ENCODE results near the gene FRS3. TPM values are rescaled to one million over a fixed set of nuclear protein-coding genes. Genes with fewer than 3 reads are reported as not detected.
"Not testable (repeated sequence)": the region's sequence is repeated elsewhere in the genome, so short reads cannot be mapped to it uniquely, and the experiment has no call there.

The FRS3 gene
- total and polyA plus RNA-seq, 5 experiments from 2014 or later, result 0.91 to 7.6 (median 2.8) TPM

DNA sequence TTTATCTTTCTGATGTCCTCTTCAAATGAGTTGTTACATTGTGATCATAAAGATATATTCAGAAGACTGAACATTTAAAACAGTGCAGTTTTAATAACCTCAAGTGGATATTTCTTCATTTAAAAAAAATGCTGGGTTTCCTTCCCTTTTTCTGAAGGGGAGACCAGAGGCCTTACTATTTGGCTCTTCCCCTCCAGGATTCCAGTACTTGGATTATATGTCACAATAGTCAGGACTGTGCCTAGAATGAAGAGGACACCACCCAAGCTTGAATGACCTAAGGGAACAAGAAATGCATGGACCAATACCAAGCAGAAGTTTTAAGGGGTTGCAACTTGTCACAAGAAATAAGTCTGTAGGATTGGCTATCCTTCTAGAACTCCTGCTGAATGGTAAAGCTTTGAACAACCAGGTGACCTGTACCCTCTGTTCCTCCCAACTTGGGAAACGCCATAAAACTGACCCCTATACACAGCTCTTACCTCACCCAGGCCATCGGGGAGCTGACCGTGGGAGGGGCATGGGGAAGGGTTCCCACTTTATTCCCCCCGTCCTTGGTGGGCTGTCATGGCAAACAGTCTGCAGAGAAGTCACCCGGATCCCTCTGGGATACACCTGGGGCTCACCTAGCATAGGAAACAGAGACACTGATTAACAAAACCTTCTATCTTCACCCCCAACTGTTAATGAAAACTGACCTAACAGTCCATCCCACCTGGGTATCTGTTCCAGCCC lies 2.0 kb downstream of the FRS3 start:
- Mint-ChIP-seq H3K27ac (no peak overlapping the region), H3K4me1 (peaks cover 10 to 25% (median 21%) of the 10 kb centered on the region in 4 donors), H3K9me3 (no peaks in the 10 kb centered on the region), H3K27me3 (peaks cover 0 to 11% (median 0%) of the 10 kb centered on the region in 5 donors), H3K4me3 (peak overlapping the region in 4 of 10 donors; percentile 27 to 93 (median 76)), H3K36me3 (peaks cover 0 to 35% (median under 1%) of the 10 kb centered on the region in 3 donors)
- POLR2A ChIA-PET, result interaction anchor here (1.4 kb wide), 1 partner anchor 9 kb away, joined by 5 read pairs; the partner anchor contains the start of gene TOMM6
- no peak for ATAC-seq
- DNase-seq, result no peak

DNA sequence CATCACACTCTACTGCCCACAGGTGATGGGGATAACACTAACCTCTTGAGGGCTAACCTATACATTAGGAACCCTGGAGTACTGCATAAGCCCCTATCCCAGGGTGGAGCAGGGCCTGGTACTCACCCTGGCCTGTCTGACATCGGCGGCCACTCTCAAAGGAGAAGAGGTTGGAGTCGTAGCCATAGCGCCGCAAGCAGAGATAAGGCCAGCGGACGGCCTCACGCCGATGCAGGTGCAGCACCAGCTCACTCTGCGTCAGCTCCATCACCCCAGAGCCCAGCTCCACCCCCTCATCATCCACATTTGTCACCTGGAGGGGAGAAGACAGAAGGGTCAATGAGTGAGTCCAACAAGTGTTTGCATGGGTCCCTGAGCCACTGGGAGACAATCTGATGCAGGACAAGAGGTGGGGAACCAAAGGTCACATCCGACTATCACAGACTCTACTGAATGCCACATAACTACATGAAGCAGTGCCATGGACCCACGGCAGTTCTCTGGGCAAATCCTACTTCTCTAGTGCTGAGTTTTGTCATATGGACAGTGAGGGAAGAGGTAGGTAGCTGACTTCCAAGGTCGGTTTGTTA lies 4.3 kb downstream of the FRS3 start:
- ATAC-seq, result no peak
- POLR2A ChIA-PET, result no interaction called here
- H3K27me3 Mint-ChIP-seq, result peaks cover 0 to 2% (median 0%) of the 10 kb centered on the region in 5 donors
- no peak for DNase-seq
- no peak overlapping the region for H3K4me3 Mint-ChIP-seq
- H3K9me3 Mint-ChIP-seq, result no peaks in the 10 kb centered on the region
- H3K36me3 Mint-ChIP-seq, result peaks cover 0 to 58% (median 5%) of the 10 kb centered on the region in 3 donors
- H3K27ac Mint-ChIP-seq, result no peak overlapping the region
- H3K4me1 Mint-ChIP-seq, result peaks cover 6 to 18% (median 15%) of the 10 kb centered on the region in 4 donors

GRCh38 chr6:41774841-41775240 lies 4.9 kb downstream of the FRS3 start:
- ATAC-seq (no peak), DNase-seq (no peak)
- no peak overlapping the region for H3K27ac Mint-ChIP-seq
- no peak overlapping the region for H3K4me3 Mint-ChIP-seq
- H3K27me3 Mint-ChIP-seq, result peaks cover 0 to under 1% (median 0%) of the 10 kb centered on the region in 5 donors
- no peaks in the 10 kb centered on the region for H3K9me3 Mint-ChIP-seq
- peaks cover 0 to 63% (median 5%) of the 10 kb centered on the region in 3 donors for H3K36me3 Mint-ChIP-seq
- H3K4me1 Mint-ChIP-seq, result peaks cover 6 to 15% (median 11%) of the 10 kb centered on the region in 4 donors
- POLR2A ChIA-PET, result no interaction called here

GRCh38 chr6:41771058-41771983 lies 8.4 kb downstream of the FRS3 start:
- H3K27me3 Mint-ChIP-seq, result no peaks in the 10 kb centered on the region
- no peak for DNase-seq
- no peak overlapping the region for H3K27ac Mint-ChIP-seq
- POLR2A ChIA-PET, result no interaction called here
- H3K36me3 Mint-ChIP-seq, result peaks cover 0 to 51% (median 5%) of the 10 kb centered on the region in 3 donors
- no peaks in the 10 kb centered on the region for H3K9me3 Mint-ChIP-seq
- H3K4me3 Mint-ChIP-seq, result no peak overlapping the region
- no peak for ATAC-seq
- peaks cover 2 to 12% (median 4%) of the 10 kb centered on the region in 4 donors for H3K4me1 Mint-ChIP-seq

- DNase-seq, result no peak
- H3K4me3 Mint-ChIP-seq, result no peak overlapping the region
- H3K36me3 Mint-ChIP-seq, result peaks cover 0 to 50% (median 5%) of the 10 kb centered on the region in 3 donors
- ATAC-seq, result no peak
- no peaks in the 10 kb centered on the region for H3K9me3 Mint-ChIP-seq
- no peaks in the 10 kb centered on the region for H3K27me3 Mint-ChIP-seq
- POLR2A ChIA-PET, result no interaction called here
- peaks cover 2 to 12% (median 4%) of the 10 kb centered on the region in 4 donors for H3K4me1 Mint-ChIP-seq
- no peak overlapping the region for H3K27ac Mint-ChIP-seq
These were observed 9.2 kb downstream of the FRS3 start for GRCh38 chr6:41770381-41771057.

DNA sequence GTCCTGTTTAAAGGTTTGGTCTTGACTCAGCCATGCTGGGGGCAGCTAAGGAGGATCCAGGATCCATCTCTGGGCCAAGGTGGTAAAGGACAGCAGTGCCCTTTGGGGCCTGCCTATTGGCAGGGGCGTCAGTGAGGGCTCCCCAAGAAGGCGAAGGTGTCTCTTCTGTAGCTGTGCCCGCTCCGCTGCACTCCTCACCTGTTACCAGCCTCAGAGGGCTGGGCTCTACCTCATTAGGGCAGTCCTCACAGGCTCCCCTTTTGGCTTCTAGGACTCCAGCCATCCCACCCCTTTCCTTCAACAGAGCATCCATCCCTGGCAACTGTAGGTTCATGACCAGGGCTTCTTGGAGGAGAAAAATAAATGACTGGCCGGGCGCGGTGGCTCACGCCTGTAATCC lies 10.3 kb downstream of the FRS3 start:
- POLR2A ChIA-PET, result no interaction called here

DNA sequence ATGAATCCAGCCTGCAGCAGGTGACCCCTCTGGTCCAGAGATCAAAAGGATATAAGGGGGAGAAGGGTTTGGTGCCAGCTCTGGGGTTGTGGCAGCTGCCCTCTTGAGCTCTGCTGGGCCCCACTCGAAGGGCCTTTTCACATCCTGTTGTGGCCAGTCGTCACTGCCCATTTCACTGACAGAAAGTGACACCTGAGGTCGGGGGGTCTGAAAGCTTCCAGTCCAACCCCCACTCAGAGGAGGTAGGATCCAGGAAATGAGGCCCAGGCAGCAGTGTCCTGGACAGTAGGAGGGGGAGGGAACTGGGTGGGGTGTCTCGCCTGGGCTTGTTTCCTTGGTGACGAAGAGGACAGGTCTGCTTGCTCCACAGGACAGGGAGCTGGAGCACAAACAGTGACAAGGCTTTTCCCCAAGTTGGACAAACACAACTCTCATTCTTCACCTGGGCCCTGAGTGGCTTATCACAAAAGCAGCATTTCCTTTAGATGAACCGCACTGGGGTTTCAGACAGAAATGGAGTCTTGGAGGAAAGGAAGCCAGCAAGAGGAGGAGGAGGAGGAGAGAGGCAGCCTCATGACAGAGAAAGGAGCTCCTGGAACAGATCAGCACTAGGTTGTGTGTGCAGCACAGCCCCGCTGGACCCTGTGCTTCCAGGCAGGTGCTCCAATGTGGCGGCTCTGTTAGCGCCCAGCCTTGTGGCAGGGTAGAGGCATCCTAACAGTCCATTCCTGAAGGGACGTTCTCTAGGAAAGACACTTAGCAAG lies 11.0 kb downstream of the FRS3 start:
- Mint-ChIP-seq H3K4me1 (peaks cover 2 to 12% (median 3%) of the 10 kb centered on the region in 4 donors), H3K36me3 (peaks cover 0 to 34% (median 5%) of the 10 kb centered on the region in 3 donors), H3K27me3 (no peaks in the 10 kb centered on the region), H3K27ac (peak overlapping the region in 5 of 10 donors; percentile 33 to 80 (median 56)), H3K4me3 (no peak overlapping the region), H3K9me3 (no peaks in the 10 kb centered on the region)
- POLR2A ChIA-PET, result interaction anchor here (0.6 kb wide), 1 partner anchor 359 kb away, joined by 3 read pairs; no protein-coding TSS in a partner anchor
- no peak for ATAC-seq
- DNase-seq, result no peak

More for the DNA sequence above, 10.3 kb downstream of the FRS3 start:
- Mint-ChIP-seq H3K36me3 (peaks cover 0 to 39% (median 5%) of the 10 kb centered on the region in 3 donors), H3K4me3 (no peak overlapping the region), H3K9me3 (no peaks in the 10 kb centered on the region), H3K27ac (peak overlapping the region in 1 of 10 donors; percentile 43), H3K27me3 (no peaks in the 10 kb centered on the region), H3K4me1 (peaks cover 2 to 12% (median 4%) of the 10 kb centered on the region in 4 donors)
- no peak for DNase-seq
- ATAC-seq, result no peak

GRCh38 chr6:41767112-41767833 lies 12.4 kb downstream of the FRS3 start:
- no peak for ATAC-seq
- H3K4me3 Mint-ChIP-seq, result no peak overlapping the region
- no peak for DNase-seq
- H3K36me3 Mint-ChIP-seq, result peaks cover 0 to 24% (median under 1%) of the 10 kb centered on the region in 3 donors
- H3K4me1 Mint-ChIP-seq, result peaks cover 2 to 12% (median 4%) of the 10 kb centered on the region in 4 donors
- peak overlapping the region in 1 of 10 donors; percentile 15 for H3K27ac Mint-ChIP-seq
- H3K9me3 Mint-ChIP-seq, result no peaks in the 10 kb centered on the region
- H3K27me3 Mint-ChIP-seq, result peaks cover 0 to 4% (median 3%) of the 10 kb centered on the region in 5 donors
- POLR2A ChIA-PET, result no interaction called here

- H3K4me3 Mint-ChIP-seq, H3K27ac Mint-ChIP-seq, H3K27me3 Mint-ChIP-seq, H3K9me3 Mint-ChIP-seq, ATAC-seq, DNase-seq, POLR2A ChIA-PET: not testable (repeated sequence)
- Mint-ChIP-seq H3K36me3 (peaks cover 0 to 13% (median 0%) of the 10 kb centered on the region in 3 donors), H3K4me1 (peaks cover 2 to 12% (median 4%) of the 10 kb centered on the region in 4 donors)
These were observed 13.5 kb downstream of the FRS3 start for GRCh38 chr6:41766043-41766664.

GRCh38 chr6:41763470-41763869 lies 16.2 kb downstream of the FRS3 start:
- Mint-ChIP-seq H3K36me3 (no peaks in the 10 kb centered on the region), H3K4me1 (peaks cover 0 to 6% (median 2%) of the 10 kb centered on the region in 4 donors), H3K27me3 (peaks cover 0 to 7% (median 3%) of the 10 kb centered on the region in 5 donors), H3K9me3 (no peaks in the 10 kb centered on the region), H3K4me3 (no peak overlapping the region), H3K27ac (peak overlapping the region in 1 of 10 donors; percentile 43)
- DNase-seq (no peak), ATAC-seq (no peak)
- POLR2A ChIA-PET, result interaction anchor here (0.6 to 0.7 kb wide), 2 partner anchors 150 to 1487 kb away, joined by 3 to 9 read pairs; no protein-coding TSS in a partner anchor

Measured in naive thymus-derived CD8-positive, alpha-beta T cell (primary cell).